Smooth muscle cell of the coronary artery (primary cell): ENCODE results near the gene SPTY2D1. TPM values are rescaled to one million over a fixed set of nuclear protein-coding genes. Genes with fewer than 3 reads are reported as not detected.

Experiments used
- total RNA-seq: library from RNA; depleted of rRNA; stranded (reverse); fragments of >200 nt; gene quantifications from 2 replicates; pipeline ENCODE4 v1.2.3, GENCODE V29; 2014; ENCODE audit warnings: low replicate concordance

The SPTY2D1 gene, protein sequence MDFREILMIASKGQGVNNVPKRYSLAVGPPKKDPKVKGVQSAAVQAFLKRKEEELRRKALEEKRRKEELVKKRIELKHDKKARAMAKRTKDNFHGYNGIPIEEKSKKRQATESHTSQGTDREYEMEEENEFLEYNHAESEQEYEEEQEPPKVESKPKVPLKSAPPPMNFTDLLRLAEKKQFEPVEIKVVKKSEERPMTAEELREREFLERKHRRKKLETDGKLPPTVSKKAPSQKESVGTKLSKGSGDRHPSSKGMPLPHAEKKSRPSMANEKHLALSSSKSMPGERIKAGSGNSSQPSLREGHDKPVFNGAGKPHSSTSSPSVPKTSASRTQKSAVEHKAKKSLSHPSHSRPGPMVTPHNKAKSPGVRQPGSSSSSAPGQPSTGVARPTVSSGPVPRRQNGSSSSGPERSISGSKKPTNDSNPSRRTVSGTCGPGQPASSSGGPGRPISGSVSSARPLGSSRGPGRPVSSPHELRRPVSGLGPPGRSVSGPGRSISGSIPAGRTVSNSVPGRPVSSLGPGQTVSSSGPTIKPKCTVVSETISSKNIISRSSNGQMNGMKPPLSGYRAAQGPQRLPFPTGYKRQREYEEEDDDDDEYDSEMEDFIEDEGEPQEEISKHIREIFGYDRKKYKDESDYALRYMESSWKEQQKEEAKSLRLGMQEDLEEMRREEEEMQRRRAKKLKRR
- 6.9 and 13.8 TPM in 2 replicates for total RNA-seq

GRCh38 chr11:18634140-18635032, at the start of gene SPTY2D1:
SPTY2D1 (minus strand) TSS chr11:18634342; CDS start chr11:18634257, 85 bp downstream.

GRCh38 chr11:18599739-18600230, 34.4 kb downstream of the SPTY2D1 start, which contains the start of gene MISFA:
MISFA (plus strand) TSS chr11:18599789; CDS start chr11:18599929, 140 bp downstream.

GRCh38 chr11:18588297-18589252, 45.6 kb downstream of the SPTY2D1 start, which contains the start of gene UEVLD:
UEVLD (minus strand) TSS chr11:18588734; CDS start chr11:18588654, 80 bp downstream.

Other genes with a start within 250 kb of the SPTY2D1 start
- 462 and 692 TPM in 2 replicates for gene LDHA, start 239.8 kb downstream of the SPTY2D1 start, total RNA-seq
- gene LDHC, start 222.0 kb downstream of the SPTY2D1 start, total RNA-seq, result not detected in 2 replicates
- gene LDHAL6A, start 178.5 kb downstream of the SPTY2D1 start, total RNA-seq, result not detected in 2 replicates
- 53.7 and 56.7 TPM in 2 replicates for gene TSG101, start 107.4 kb downstream of the SPTY2D1 start, total RNA-seq
- 14.4 and 18.6 TPM in 2 replicates for gene UEVLD, start 45.6 kb downstream of the SPTY2D1 start, total RNA-seq
- 1.4 and 1.8 TPM in 2 replicates for gene MISFA, start 34.6 kb downstream of the SPTY2D1 start, total RNA-seq
- gene TMEM86A, start 64.4 kb upstream of the SPTY2D1 start, total RNA-seq, result 0.47 and 0.68 TPM in 2 replicates
- gene IGSF22, start 91.8 kb upstream of the SPTY2D1 start, total RNA-seq, result under 0.01 and 0.23 TPM in 2 replicates
- gene PTPN5, start 157.5 kb upstream of the SPTY2D1 start, total RNA-seq, result not detected in 2 replicates